Loucy (cell line): ENCODE measurements around the gene SLC39A3.

Experiments
- EZH2phosphoT487 ChIP-seq: fragments of 200-600 bp; IDR thresholded peaks from 2 replicates; pipeline ENCODE4 v1.6.1; 2018; ENCODE audit warnings: antibody characterized with exemption, mild to moderate bottlenecking, moderate library complexity, borderline replicate concordance
- TF ChIP-seq, protein P1 (sequence below): fragments of 200-600 bp; sonication (generic); conservative IDR thresholded peaks from 2 replicates; pipeline ENCODE4 v1.5.1; 2014; ENCODE audit warnings: mild to moderate bottlenecking, antibody characterized with exemption, low read length

DNA sequence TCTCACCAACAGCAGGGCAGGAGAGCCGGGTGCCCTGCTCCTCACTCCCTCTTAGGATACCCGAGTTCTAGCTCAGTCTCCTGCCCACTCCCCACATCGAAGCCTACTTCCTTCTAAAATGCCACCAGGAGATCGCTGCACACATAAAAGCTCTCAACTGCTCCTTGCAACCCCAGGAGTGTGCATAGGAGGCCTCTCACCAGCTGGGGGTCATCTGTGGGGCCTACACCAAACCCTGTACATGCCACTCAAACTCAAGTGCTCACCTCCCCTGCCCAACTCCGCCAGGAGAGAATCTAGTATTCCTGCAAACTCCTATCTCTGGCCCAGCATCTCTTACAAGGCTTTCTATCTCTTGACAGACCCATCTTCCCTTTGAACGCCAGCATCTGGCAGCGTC, 40.5 kb upstream of the SLC39A3 start:
- TF ChIP-seq, protein P1, sequence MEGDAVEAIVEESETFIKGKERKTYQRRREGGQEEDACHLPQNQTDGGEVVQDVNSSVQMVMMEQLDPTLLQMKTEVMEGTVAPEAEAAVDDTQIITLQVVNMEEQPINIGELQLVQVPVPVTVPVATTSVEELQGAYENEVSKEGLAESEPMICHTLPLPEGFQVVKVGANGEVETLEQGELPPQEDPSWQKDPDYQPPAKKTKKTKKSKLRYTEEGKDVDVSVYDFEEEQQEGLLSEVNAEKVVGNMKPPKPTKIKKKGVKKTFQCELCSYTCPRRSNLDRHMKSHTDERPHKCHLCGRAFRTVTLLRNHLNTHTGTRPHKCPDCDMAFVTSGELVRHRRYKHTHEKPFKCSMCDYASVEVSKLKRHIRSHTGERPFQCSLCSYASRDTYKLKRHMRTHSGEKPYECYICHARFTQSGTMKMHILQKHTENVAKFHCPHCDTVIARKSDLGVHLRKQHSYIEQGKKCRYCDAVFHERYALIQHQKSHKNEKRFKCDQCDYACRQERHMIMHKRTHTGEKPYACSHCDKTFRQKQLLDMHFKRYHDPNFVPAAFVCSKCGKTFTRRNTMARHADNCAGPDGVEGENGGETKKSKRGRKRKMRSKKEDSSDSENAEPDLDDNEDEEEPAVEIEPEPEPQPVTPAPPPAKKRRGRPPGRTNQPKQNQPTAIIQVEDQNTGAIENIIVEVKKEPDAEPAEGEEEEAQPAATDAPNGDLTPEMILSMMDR = no peak
- TF ChIP-seq EZH2phosphoT487 = no peak
